ENCODE data around the gene DAZAP1.
"Not testable (repeated sequence)": the region's sequence is repeated elsewhere in the genome, so short reads cannot be mapped to it uniquely, and the experiment has no call there.

Gene DAZAP1

GRCh38 chr19:1417681-1418495 is 10.5 kb downstream of the DAZAP1 start:
- TF ChIP-seq CTCF (IDR thresholded peaks at IDR 0.05; ENCODE audit: extremely low read depth, missing control alignments) = no peak

GRCh38 chr19:1418496-1418775 is 11.1 kb downstream of the DAZAP1 start:
- DNase-seq (ENCODE audit: low spot score) = no peak

More at GRCh38 chr19:1417681-1418495, 10.5 kb downstream of the DAZAP1 start:
- DNase-seq (ENCODE audit: low spot score) = no peak

GRCh38 chr19:1418951-1419738 is 11.8 kb downstream of the DAZAP1 start:
- no peak for TF ChIP-seq CTCF (IDR thresholded peaks at IDR 0.05; ENCODE audit: extremely low read depth, missing control alignments)
- no peak for DNase-seq (ENCODE audit: low spot score)

More at GRCh38 chr19:1418496-1418775, 11.1 kb downstream of the DAZAP1 start:
- no peak for TF ChIP-seq CTCF (IDR thresholded peaks at IDR 0.05; ENCODE audit: extremely low read depth, missing control alignments)

- DNase-seq (ENCODE audit: low spot score) = not testable (repeated sequence)
Observed at GRCh38 chr19:1420085-1420484, 12.7 kb downstream of the DAZAP1 start.

GRCh38 chr19:1420590-1420989 is 13.2 kb downstream of the DAZAP1 start:
- DNase-seq (ENCODE audit: low spot score) = no peak
- TF ChIP-seq CTCF (IDR thresholded peaks at IDR 0.05; ENCODE audit: extremely low read depth, missing control alignments) = no peak

- no peak for DNase-seq (ENCODE audit: low spot score)
- TF ChIP-seq CTCF (IDR thresholded peaks at IDR 0.05; ENCODE audit: extremely low read depth, missing control alignments) = no peak
Observed at GRCh38 chr19:1421218-1421957, 14.0 kb downstream of the DAZAP1 start.

- no peak for DNase-seq (ENCODE audit: low spot score)
- no peak for TF ChIP-seq CTCF (IDR thresholded peaks at IDR 0.05; ENCODE audit: extremely low read depth, missing control alignments)
Observed at GRCh38 chr19:1421958-1422305, 14.5 kb downstream of the DAZAP1 start.

Data from GM20000 (cell line).